Testis (tissue), 3 donors: ENCODE results near the gene UBE2G1. TPM values are rescaled to one million over a fixed set of nuclear protein-coding genes. Genes with fewer than 3 reads are reported as not detected.

Experiments used
- DNase-seq: peaks from one replicate; pipeline ENCODE4 v3.0.0-alpha.2; 2019
- H3K27ac ChIP-seq, 2 donors: fragments of 200-600 bp; sonication (generic); one replicate each; pipeline ENCODE4 v1.5.1; 2019
- H3K27me3 ChIP-seq: fragments of 200-600 bp; sonication (generic); one replicate; pipeline ENCODE4 v1.5.1; 2019
- H3K36me3 ChIP-seq: fragments of 200-600 bp; sonication (generic); one replicate; pipeline ENCODE4 v1.5.1; 2017; ENCODE audit warnings: low read depth; ENCODE audit errors: missing control alignments
- H3K4me1 ChIP-seq: fragments of 200-600 bp; sonication (generic); one replicate; pipeline ENCODE4 v1.5.1; 2019
- H3K4me3 ChIP-seq, 2 donors: fragments of 200-600 bp; sonication (generic); one replicate each; pipeline ENCODE4 v1.5.1; 2017 to 2019
- H3K9me3 ChIP-seq: fragments of 200-600 bp; sonication (generic); one replicate; pipeline ENCODE4 v1.5.1; 2017
- POLR2A ChIP-seq: fragments of 450-650 bp; IDR thresholded peaks from one replicate; pipeline ENCODE4 v1.6.1; 2017; ENCODE audit warnings: antibody characterized with exemption, mild to moderate bottlenecking, moderate library complexity
- WGBS, 2 donors: methylation state at CpG; one replicate each; pipeline ENCODE4 v1.1.5; 2018; 5-methylcytosine and 5-hydroxymethylcytosine counted together
- intact Hi-C: fragments of 100-400 bp; cut with DNase I; formaldehyde crosslinking; loops from one replicate; pipeline ENCODE4 v1.15.1; 2023; ENCODE audit warnings: low total_unique reads
- polyA plus RNA-seq: library from polyadenylated mRNA; stranded (reverse); fragments of 350-450 nt; fragmentation: Illumina TruSeq; extraction: RNeasy Lipid Tissue Mini Kit (QIAGEN cat#74804); gene quantifications from one replicate; pipeline ENCODE4 v1.2.3, GENCODE V29; 2014; ENCODE audit warnings: low read depth, low replicate concordance; ENCODE audit not compliant: insufficient read depth
- total RNA-seq, 2 donors: library from RNA; depleted of rRNA; stranded (reverse); fragments of >200 nt; gene quantifications; one replicate each; pipeline ENCODE4 v1.2.3, GENCODE V29; 2016
- TF ChIP-seq, protein P1 (sequence below), 3 experiments: fragments of 450-650 bp in 2 of 3; fragments of 200-600 bp in 1 of 3; sonication (generic) in 1 of 3; IDR thresholded peaks; one replicate each; pipeline ENCODE4 v1.5.1; 2016 to 2019; ENCODE audit warnings: antibody characterized with exemption in 3 of 3, mild to moderate bottlenecking in 2 of 3, moderate library complexity in 1 of 3

UBE2G1 gene
- total and polyA plus RNA-seq, 3 donors from 2014 or later = 50.1 to 66.1 (median 60.7) TPM

DNA sequence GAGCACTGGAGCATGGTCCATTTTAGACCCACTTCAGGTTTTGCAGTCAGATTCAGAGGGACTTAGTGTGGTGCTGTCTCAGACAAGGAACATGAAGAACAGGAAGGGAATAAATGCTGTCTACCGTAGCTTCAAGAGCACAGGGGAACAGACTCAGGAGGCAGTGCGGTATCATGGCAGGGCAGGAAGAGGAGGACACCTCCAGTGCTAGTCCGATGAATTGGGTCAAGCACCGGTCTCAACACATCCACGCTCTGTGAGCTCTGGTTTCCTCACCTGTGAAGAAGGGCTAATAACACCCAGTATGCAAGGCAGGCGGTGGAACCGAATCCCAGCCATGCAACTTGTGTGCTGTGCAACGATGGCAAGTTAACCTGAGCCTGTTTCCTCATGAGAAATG, 99.1 kb downstream of the UBE2G1 start:
- Histone ChIP-seq H3K9me3 (no peaks in the 10 kb centered on the region), H3K4me3 (no peak overlapping the region), H3K4me1 (peaks cover 12% of the 10 kb centered on the region), H3K36me3 (no peaks in the 10 kb centered on the region), H3K27ac (no peak overlapping the region), H3K27me3 (no peaks in the 10 kb centered on the region)
- WGBS, 2 donors = 92% methylated on average over 8 of the region's 8 CpGs
- intact Hi-C loops = no loop called here
- no peak for TF ChIP-seq POLR2A
- TF ChIP-seq, protein P1, sequence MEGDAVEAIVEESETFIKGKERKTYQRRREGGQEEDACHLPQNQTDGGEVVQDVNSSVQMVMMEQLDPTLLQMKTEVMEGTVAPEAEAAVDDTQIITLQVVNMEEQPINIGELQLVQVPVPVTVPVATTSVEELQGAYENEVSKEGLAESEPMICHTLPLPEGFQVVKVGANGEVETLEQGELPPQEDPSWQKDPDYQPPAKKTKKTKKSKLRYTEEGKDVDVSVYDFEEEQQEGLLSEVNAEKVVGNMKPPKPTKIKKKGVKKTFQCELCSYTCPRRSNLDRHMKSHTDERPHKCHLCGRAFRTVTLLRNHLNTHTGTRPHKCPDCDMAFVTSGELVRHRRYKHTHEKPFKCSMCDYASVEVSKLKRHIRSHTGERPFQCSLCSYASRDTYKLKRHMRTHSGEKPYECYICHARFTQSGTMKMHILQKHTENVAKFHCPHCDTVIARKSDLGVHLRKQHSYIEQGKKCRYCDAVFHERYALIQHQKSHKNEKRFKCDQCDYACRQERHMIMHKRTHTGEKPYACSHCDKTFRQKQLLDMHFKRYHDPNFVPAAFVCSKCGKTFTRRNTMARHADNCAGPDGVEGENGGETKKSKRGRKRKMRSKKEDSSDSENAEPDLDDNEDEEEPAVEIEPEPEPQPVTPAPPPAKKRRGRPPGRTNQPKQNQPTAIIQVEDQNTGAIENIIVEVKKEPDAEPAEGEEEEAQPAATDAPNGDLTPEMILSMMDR (IDR thresholded peaks at IDR 0.05) = no peak
- DNase-seq = no peak

DNA sequence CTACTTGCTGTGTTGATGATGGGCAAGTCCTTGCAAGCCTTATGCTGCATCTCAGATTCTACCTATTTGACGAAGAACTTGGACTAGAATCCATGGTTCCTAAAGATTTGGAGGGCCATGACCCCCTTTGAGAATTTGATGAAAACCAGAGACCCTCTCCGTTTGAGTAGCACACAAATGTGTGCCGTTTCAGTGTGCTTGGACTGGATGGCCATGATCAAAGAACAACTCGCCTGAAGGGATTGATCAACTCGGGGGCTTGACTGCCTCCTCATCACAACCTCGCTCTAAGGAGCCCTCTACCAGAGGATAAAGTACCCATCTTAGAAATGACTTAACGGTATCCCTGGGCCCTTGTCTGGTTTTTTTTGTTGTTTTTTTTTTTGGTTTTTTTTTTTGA, 99.9 kb downstream of the UBE2G1 start:
- H3K27ac ChIP-seq = no peak overlapping the region
- 83 to 86% methylated on average over 7 of the region's 7 CpGs for WGBS, 2 donors
- intact Hi-C loops = no loop called here
- H3K4me3 ChIP-seq = no peak overlapping the region
- no peaks in the 10 kb centered on the region for H3K36me3 ChIP-seq
- H3K9me3 ChIP-seq = no peaks in the 10 kb centered on the region
- DNase-seq = no peak
- TF ChIP-seq, protein P1 (IDR thresholded peaks at IDR 0.05) = no peak
- no peak for TF ChIP-seq POLR2A
- H3K4me1 ChIP-seq = peaks cover 13% of the 10 kb centered on the region
- no peaks in the 10 kb centered on the region for H3K27me3 ChIP-seq

DNA sequence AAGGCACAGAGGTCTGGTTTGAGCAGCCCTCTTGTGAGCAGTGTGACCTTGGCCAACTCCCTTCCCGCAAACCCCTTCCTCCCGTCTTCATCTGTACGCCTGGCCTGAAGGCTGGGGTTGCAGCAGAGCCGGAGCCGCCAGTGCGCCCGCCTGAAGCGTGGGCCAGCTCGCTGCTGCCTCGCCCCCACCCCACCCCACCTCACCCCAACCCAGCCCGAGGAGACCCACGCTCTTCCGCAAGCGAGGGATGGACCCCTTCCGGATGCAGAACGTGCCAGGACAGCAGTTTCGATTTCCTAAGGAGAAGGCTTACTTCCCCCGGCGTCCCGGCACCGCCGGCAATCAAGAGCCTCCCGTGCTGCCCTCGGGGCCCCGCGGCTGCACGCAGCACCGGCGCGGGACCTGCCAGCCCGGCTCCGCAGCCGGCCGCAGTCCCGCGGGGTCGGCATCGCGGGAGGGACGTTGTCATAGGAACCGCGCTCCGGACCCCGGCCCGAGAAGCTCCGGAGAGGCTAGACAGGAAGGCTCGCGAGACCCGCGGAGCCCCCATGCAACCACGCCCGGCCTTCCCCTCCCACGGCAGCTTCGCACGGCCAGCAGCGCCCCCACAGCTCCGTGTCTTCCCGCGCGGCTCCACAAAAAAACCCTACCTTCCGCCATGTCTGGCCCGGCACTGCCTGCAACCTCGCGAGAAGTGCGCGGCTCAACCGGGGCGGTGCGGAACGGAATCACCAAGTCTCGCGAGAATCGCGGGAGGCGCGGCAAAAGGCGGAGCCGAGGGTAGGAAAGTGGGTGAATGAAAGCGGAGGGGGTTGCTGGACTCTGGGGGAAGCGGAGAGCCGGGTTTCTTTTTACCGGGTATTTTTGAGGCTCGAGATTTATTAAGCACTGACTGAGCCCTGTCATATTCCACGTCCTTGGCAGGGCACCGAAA, 102.9 kb downstream of the UBE2G1 start, which contains the start of gene ANKFY1:
Gene ANKFY1, minus strand, starts transcription at position 698 of the 934 bp plus-strand sequence. Its CDS starts 38 bp downstream, at position 660.
- intact Hi-C loops = no loop called here
- WGBS, 2 donors = 0% methylated on average over 57 to 71 of the region's 85 CpGs
- DNase-seq = peak; percentile 97
- H3K27ac ChIP-seq = peak within 1 kb of the TSS; percentile 32 to 80
- H3K4me1 ChIP-seq = peaks cover 13% of the 10 kb centered on the region
- H3K9me3 ChIP-seq = no peaks in the 10 kb centered on the region
- H3K27me3 ChIP-seq = no peaks in the 10 kb centered on the region
- H3K4me3 ChIP-seq = peak within 1 kb of the TSS; percentile 91 to 99
- TF ChIP-seq POLR2A = no peak
- TF ChIP-seq, protein P1 (IDR thresholded peaks at IDR 0.05) = no peak
- H3K36me3 ChIP-seq = no peaks in the 10 kb centered on the region

DNA sequence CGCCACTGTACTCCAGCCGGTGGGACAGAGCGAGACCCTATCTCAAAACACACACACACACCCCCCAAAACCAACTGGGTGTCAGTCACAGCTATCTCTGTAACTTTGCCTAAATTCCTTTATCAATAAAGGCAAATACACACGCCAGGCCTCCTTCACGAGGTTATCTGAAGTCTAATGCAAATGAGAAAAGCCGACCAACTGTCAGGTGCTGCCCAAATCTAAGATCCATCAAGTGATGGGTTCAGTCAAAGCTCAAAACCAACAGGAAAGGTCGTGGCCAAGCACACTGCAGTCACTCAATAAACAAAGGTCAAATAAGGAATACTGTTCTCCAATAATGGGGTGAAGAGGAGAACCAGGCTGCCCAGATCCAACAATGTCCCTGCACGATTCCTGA, 103.8 kb downstream of the UBE2G1 start:
- Histone ChIP-seq H3K9me3 (no peaks in the 10 kb centered on the region), H3K27ac (no peak overlapping the region), H3K36me3 (no peaks in the 10 kb centered on the region), H3K4me1 (peaks cover 13% of the 10 kb centered on the region), H3K27me3 (no peaks in the 10 kb centered on the region), H3K4me3 (peak overlapping the region; percentile 91 to 99)
- WGBS, 2 donors = 47% methylated on average over 8 of the region's 8 CpGs
- intact Hi-C loops = no loop called here
- TF ChIP-seq POLR2A = no peak
- TF ChIP-seq, protein P1 (IDR thresholded peaks at IDR 0.05) = no peak
- no peak for DNase-seq
